Pancreas (tissue), 10 donors: ENCODE results near the gene SLC5A2. TPM values are rescaled to one million over a fixed set of nuclear protein-coding genes. Genes with fewer than 3 reads are reported as not detected.
"Not testable (repeated sequence)": the region's sequence is repeated elsewhere in the genome, so short reads cannot be mapped to it uniquely, and the experiment has no call there.

Source experiments
- ATAC-seq, 4 donors: fragments of 200-7000 bp; cut with Tn5 transposase; one replicate each; pipeline versions ENCODE4 v1.8.0 to v1.9.1; 2020; ENCODE audit warnings: mild to moderate bottlenecking in 4 of 4, moderate library complexity in 4 of 4
- DNase-seq, 6 donors: peaks; one replicate each; pipeline ENCODE4 v3.0.0-alpha.2; 2020
- FAIRE-seq: peaks from 2 replicates; lab custom pipeline; 2012; peaks lifted over from hg19 to GRCh38; lab: Jason Lieb, UNC
- H3K27ac ChIP-seq, 4 donors: fragments of 200-600 bp; sonication (generic); 1 replicate in 3 of 4; 2 replicates in 1 of 4; pipeline versions ENCODE4 v1.5.0 to v1.8.0; 2020
- H3K27me3 ChIP-seq, 4 donors: fragments of 200-600 bp; one replicate each; pipeline ENCODE4 v1.8.0; 2021
- H3K36me3 ChIP-seq, 3 donors: fragments of 200-600 bp; sonication (generic) in 1 of 3; one replicate each; pipeline versions ENCODE4 v1.5.0 to v1.8.0; 2020 to 2021
- H3K4me1 ChIP-seq, 3 donors: fragments of 200-600 bp; one replicate each; pipeline ENCODE4 v1.8.0; 2021
- H3K4me3 ChIP-seq, 4 donors: fragments of 200-600 bp; sonication (generic) in 2 of 4; one replicate each; pipeline versions ENCODE4 v1.5.0 to v1.8.0; 2020 to 2021
- H3K9me3 ChIP-seq, 4 donors: fragments of 200-600 bp; one replicate each; pipeline ENCODE4 v1.8.0; 2021
- CTCF ChIP-seq, 4 donors: fragments of 200-600 bp; sonication (generic) in 3 of 4; IDR thresholded peaks; one replicate each; pipeline versions ENCODE4 v1.5.0 to v1.8.0; 2021; ENCODE audit warnings: antibody characterized with exemption in 4 of 4
- WGBS, 2 donors: extraction: QIAGEN DNeasy Blood & Tissue Kit; methylation state at CpG; one replicate each; pipeline ENCODE4 v1.1.7; 2013; 5-methylcytosine and 5-hydroxymethylcytosine counted together
- intact Hi-C, 3 donors: fragments of 100-400 bp; cut with DNase I; formaldehyde crosslinking; loops; one replicate each; pipeline versions ENCODE4 v1.11.1 to v1.14.2; 2022
- polyA plus RNA-seq, 2 donors: library from polyadenylated mRNA; stranded (reverse); fragments of 200-250 nt; gene quantifications; one replicate each; pipeline ENCODE4 v1.2.3, GENCODE V29; 2013
- total RNA-seq, 6 donors: library from RNA; stranded (reverse); fragmentation: NEBNext Ultra II Directional in 4 of 6; extraction: Animal tissue kit (Norgen Biotek cat#: 25700) in 4 of 6; gene quantifications; one replicate each; pipeline versions ENCODE4 v1.2.1 to v1.2.4, GENCODE V29; 2021 to 2023
- donor health status: healthy with polysubstance abuse.
- donor health status: DM: no; HTN: no; CAD: no; lungs with moderate emphysema.
- donor health status: DM: no; HTN: no; CAD: no.
- donor health status: control.
- donor health status: control.
- donor health status: Bipolar disorder and iron deficiency.
- donor health status: DM: yes; HTN: yes; CAD: no.
- donor health status: DM: no; HTN: no; CAD: no.
- donor health status: DM: no; HTN: no; CAD: no.
- donor health status: DM: yes; HTN: yes; CAD: no.

SLC5A2 gene
- total and polyA plus RNA-seq, 8 donors, result 0.35 to 4.9 (median 0.64) TPM

GRCh38 chr16:31479751-31480150, 3.2 kb upstream of the SLC5A2 start:
- Histone ChIP-seq H3K36me3 (no peaks in the 10 kb centered on the region), H3K27me3 (no peaks in the 10 kb centered on the region), H3K27ac (no peak overlapping the region), H3K4me3 (no peak overlapping the region), H3K9me3 (no peaks in the 10 kb centered on the region), H3K4me1 (peaks cover 0 to 3% (median 3%) of the 10 kb centered on the region in 3 donors)
- 85 to 88% methylated on average over 9 of the region's 9 CpGs for WGBS, 2 donors
- ATAC-seq (no peak), FAIRE-seq (no peak), DNase-seq (no peak)
- TF ChIP-seq CTCF (IDR thresholded peaks at IDR 0.05), result no peak
- intact Hi-C loops, result loop anchor here in 1 of 3 donors (10.0 kb wide), 1 partner anchor 225 kb away; no protein-coding TSS in a partner anchor

- no peak for TF ChIP-seq CTCF (IDR thresholded peaks at IDR 0.05)
- Histone ChIP-seq H3K4me3 (no peak overlapping the region), H3K27me3 (no peaks in the 10 kb centered on the region), H3K4me1 (peaks cover 0 to 2% (median 1%) of the 10 kb centered on the region in 3 donors), H3K36me3 (no peaks in the 10 kb centered on the region), H3K9me3 (no peaks in the 10 kb centered on the region), H3K27ac (no peak overlapping the region)
- intact Hi-C loops, result loop anchor here in 1 of 3 donors (10.0 kb wide), 1 partner anchor 224 kb away; no protein-coding TSS in a partner anchor
- FAIRE-seq (no peak), ATAC-seq (no peak), DNase-seq (no peak)
- WGBS, 2 donors, result 55 to 56% methylated on average over 7 of the region's 7 CpGs
Measured at GRCh38 chr16:31480851-31481536, 1.9 kb upstream of the SLC5A2 start.

- not testable (repeated sequence) for H3K4me3 ChIP-seq, DNase-seq, ATAC-seq, H3K27me3 ChIP-seq, H3K9me3 ChIP-seq, FAIRE-seq, H3K36me3 ChIP-seq
- 82 to 89% methylated on average over 4 of the region's 4 CpGs for WGBS, 2 donors
- intact Hi-C loops, result loop anchor here in 1 of 3 donors (10.0 kb wide), 1 partner anchor 221 kb away; no protein-coding TSS in a partner anchor
- Histone ChIP-seq H3K4me1 (peaks cover 5 to 11% (median 7%) of the 10 kb centered on the region in 3 donors), H3K27ac (peak overlapping the region in 2 of 4 donors; percentile 59 to 73)
Measured at GRCh38 chr16:31484048-31484447, 1.1 kb downstream of the SLC5A2 start.

GRCh38 chr16:31484491-31485171, 1.7 kb downstream of the SLC5A2 start:
- intact Hi-C loops, result loop anchor here in 1 of 3 donors (10.0 kb wide), 1 partner anchor 220 kb away; no protein-coding TSS in a partner anchor
- ATAC-seq, result peak; percentile 22 to 38 (median 30)
- peaks cover 5 to 11% (median 7%) of the 10 kb centered on the region in 3 donors for H3K4me1 ChIP-seq
- no peaks in the 10 kb centered on the region for H3K36me3 ChIP-seq
- H3K9me3 ChIP-seq, result no peaks in the 10 kb centered on the region
- WGBS, 2 donors, result 59 to 62% methylated on average over 14 of the region's 14 CpGs
- peak in 3 of 6 donors; percentile 60 to 82 (median 68) for DNase-seq
- H3K4me3 ChIP-seq, result no peak overlapping the region
- no peak for FAIRE-seq
- no peak for TF ChIP-seq CTCF (IDR thresholded peaks at IDR 0.05)
- no peaks in the 10 kb centered on the region for H3K27me3 ChIP-seq
- peak overlapping the region; percentile 40 to 73 (median 57) for H3K27ac ChIP-seq

GRCh38 chr16:31485571-31485970, 2.6 kb downstream of the SLC5A2 start:
- WGBS, 2 donors, result 86 to 93% methylated on average over 16 to 17 of the region's 17 CpGs
- H3K27ac ChIP-seq, result no peak overlapping the region
- FAIRE-seq (no peak), ATAC-seq (no peak), DNase-seq (peak in 1 of 6 donors; percentile 58)
- H3K36me3 ChIP-seq, result no peaks in the 10 kb centered on the region
- intact Hi-C loops, result loop anchor here in 1 of 3 donors (10.0 kb wide), 1 partner anchor 219 kb away; no protein-coding TSS in a partner anchor
- H3K4me3 ChIP-seq, result no peak overlapping the region
- H3K27me3 ChIP-seq, result no peaks in the 10 kb centered on the region
- H3K9me3 ChIP-seq, result no peaks in the 10 kb centered on the region
- peaks cover 5 to 11% (median 7%) of the 10 kb centered on the region in 3 donors for H3K4me1 ChIP-seq
- no peak for TF ChIP-seq CTCF (IDR thresholded peaks at IDR 0.05)
